Measurements from ENCODE around the gene TRPM6. TPM values are rescaled to one million over a fixed set of nuclear protein-coding genes. Genes with fewer than 3 reads are reported as not detected.

TRPM6 gene
- total RNA-seq, 1 donor from 2014 or later: 1.6 TPM

DNA sequence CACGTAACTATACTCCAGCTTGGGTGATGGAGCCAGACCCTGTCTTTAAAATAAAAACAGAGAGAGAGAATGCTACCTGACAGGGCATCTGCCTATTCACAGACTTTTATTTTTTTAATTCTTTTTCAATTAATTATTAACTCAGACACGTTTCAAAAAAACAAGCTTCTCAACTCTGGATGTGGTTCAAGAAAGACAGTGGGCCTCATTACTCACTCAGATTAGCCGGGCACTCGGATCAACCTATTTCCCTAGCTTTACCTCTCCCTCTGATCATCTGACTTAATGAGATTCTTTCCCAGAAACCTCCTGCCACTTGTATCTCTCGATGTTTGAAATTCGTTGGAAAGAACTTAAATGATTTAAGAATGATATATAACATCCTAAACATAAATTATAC, 134.1 kb downstream of the TRPM6 start:
- peak; percentile 35 for DNase-seq (ENCODE audit: low read depth)
- H3K4me3 ChIP-seq (ENCODE audit: low read depth, low read length): no peak overlapping the region
- TF ChIP-seq, protein P1, sequence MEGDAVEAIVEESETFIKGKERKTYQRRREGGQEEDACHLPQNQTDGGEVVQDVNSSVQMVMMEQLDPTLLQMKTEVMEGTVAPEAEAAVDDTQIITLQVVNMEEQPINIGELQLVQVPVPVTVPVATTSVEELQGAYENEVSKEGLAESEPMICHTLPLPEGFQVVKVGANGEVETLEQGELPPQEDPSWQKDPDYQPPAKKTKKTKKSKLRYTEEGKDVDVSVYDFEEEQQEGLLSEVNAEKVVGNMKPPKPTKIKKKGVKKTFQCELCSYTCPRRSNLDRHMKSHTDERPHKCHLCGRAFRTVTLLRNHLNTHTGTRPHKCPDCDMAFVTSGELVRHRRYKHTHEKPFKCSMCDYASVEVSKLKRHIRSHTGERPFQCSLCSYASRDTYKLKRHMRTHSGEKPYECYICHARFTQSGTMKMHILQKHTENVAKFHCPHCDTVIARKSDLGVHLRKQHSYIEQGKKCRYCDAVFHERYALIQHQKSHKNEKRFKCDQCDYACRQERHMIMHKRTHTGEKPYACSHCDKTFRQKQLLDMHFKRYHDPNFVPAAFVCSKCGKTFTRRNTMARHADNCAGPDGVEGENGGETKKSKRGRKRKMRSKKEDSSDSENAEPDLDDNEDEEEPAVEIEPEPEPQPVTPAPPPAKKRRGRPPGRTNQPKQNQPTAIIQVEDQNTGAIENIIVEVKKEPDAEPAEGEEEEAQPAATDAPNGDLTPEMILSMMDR (conservative IDR thresholded peaks at IDR 0.05; ENCODE audit: low read depth, low read length): no peak

DNA sequence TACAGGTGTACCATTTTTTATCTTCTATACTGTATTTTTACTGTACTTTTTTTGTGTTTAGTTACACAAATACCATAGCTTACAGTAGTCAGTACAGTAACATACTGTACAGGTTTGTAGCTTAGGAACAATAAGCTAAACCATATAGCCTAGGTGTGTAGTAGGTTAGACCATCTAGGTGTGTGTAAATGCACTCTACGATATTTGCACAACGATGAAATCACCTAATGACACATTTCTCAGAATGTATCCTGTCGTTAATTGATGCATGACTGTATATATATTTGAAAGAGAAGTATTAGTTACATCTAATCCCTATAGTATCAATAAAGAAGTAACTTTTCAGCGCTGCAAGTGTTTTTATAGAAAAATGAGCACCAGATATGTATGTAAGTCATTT, 138.8 kb downstream of the TRPM6 start:
- no peak for DNase-seq (ENCODE audit: low read depth)
- H3K4me3 ChIP-seq (ENCODE audit: low read depth, low read length): no peak overlapping the region
- TF ChIP-seq, protein P1 (conservative IDR thresholded peaks at IDR 0.05; ENCODE audit: low read depth, low read length): no peak

DNA sequence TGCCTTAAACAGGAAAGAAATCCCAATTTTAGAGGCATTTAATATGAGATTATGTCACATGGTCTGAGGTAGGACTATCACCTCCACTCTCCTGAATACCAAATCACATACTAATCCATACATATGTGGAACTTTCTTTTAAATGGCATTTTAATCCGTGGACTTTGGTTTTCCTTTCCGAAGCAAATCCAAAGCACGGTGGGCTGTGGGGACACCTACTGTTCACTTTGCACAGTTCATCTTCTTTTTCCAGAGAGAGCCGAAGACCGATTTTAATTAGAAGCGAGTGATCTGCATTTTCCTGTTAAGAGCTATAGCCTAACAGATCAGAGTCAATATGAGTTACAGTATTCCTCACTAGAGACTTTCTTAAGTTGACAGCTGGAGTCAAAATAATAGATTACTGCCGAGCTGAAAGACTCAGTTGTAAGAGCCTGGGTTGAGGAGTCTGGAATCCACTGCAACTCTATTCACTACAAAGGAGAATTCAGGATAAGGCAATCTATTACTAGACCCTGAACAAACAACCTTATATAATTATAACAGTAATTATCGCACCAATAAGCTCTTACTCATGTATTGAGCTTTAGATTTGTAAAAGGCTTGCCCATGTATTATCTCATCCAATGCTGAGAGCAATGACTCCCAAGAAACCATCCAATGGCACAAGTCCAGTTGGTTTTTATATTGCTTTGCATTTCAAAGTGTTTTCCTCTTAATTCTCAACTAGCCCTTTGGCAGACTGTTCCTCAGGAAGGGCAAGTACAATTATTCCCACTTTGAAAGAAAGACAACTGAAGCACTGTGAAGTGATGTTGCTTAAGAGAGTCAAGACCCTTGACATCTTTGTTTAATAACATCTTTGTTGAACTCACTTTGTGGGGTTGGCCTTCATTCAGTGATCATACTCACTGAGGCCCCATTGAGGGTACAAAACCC, 144.7 kb downstream of the TRPM6 start:
- no peak overlapping the region for H3K4me3 ChIP-seq (ENCODE audit: low read depth, low read length)
- TF ChIP-seq, protein P1 (conservative IDR thresholded peaks at IDR 0.05; ENCODE audit: low read depth, low read length): peak; percentile 89
- no peak for DNase-seq (ENCODE audit: low read depth)

DNA sequence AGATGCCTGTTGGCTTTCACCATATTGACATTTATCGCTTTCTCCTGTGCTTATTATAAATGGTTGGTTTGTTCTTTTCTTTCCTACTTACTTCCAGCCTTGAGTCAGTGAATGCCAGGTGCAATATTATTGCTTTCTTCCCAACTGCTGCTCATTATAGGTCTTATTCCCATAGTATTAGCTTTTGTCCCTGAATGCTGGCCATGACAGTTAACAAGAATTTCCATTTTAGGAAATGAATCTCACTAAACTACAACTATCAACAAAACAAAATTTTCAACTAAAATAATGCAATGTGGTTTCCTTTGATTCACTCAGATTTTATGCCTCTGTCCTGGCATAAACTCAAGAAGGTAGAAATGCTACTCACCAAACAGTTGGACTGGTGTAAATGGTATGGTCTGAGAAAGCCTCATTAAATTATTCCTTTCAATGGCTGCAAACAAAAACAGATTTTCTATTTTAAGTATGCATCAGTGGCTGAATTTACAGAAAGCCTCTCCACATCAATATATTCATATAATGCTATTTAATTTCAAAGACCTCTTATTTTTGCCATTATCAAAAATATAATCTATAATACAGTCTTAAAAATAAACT, 145.4 kb downstream of the TRPM6 start:
- no peak for DNase-seq (ENCODE audit: low read depth)
- no peak overlapping the region for H3K4me3 ChIP-seq (ENCODE audit: low read depth, low read length)
- TF ChIP-seq, protein P1 (conservative IDR thresholded peaks at IDR 0.05; ENCODE audit: low read depth, low read length): no peak

DNA sequence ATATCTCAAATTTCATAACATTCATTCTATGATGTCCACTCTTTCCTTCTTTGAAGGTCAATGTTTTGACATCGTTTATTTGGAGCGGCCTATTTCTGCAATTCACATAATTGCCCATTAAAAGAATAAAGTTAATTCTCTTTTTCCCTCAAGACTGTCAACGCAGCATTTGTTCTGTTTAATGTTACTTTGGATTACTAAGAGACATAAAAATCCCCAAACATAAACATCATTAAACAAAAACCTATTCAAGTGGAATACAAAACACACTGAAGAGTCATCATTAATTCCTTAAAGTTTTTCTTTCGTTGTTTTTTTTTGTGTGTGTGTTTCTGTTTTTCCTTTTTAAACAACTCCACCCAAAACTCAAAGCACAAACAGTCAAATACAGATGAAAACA, 151.1 kb downstream of the TRPM6 start:
- no peak for DNase-seq (ENCODE audit: low read depth)
- H3K4me3 ChIP-seq (ENCODE audit: low read depth, low read length): no peak overlapping the region
- TF ChIP-seq, protein P1 (conservative IDR thresholded peaks at IDR 0.05; ENCODE audit: low read depth, low read length): no peak

DNA sequence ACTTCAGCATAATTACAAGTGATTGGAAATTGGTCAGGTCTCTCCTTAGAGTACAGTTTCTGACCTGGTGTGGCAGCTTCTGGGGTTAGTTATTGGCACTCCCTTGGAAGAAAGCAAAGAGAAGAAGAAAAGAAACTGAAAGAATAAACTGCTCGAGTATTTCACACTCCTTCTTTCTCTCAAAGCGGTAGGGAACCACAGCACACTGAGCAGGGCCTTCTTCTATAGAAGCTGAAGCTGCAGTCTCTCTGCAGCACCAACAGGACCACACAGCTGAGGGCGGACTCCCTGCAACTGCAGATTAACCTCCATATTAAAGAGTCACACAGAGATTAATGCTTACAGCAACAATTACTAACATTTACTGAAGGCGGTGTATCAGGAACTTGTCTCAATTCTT, 152.0 kb downstream of the TRPM6 start:
- no peak overlapping the region for H3K4me3 ChIP-seq (ENCODE audit: low read depth, low read length)
- DNase-seq (ENCODE audit: low read depth): no peak
- TF ChIP-seq, protein P1 (conservative IDR thresholded peaks at IDR 0.05; ENCODE audit: low read depth, low read length): no peak

Measured in epithelial cell of proximal tubule (primary cell).